KMS-11 (cell line): ENCODE data around the gene FERMT1.

Experiments used
- H2AFZ ChIP-seq: fragments of 200-600 bp; sonication (generic); 2 replicates; pipeline ENCODE4 v1.6.1; 2016; ENCODE audit warnings: antibody characterized with exemption, mixed run types, low read depth
- H3K27ac ChIP-seq: fragments of 200-600 bp; sonication (generic); 2 replicates; pipeline ENCODE4 v1.6.1; 2016; ENCODE audit warnings: mild to moderate bottlenecking, mixed run types
- H3K27me3 ChIP-seq: fragments of 200-600 bp; sonication (generic); 2 replicates; pipeline ENCODE4 v1.6.1; 2017; ENCODE audit warnings: mild to moderate bottlenecking, low read depth, mixed run types, moderate library complexity; ENCODE audit not compliant: insufficient read depth
- H3K36me3 ChIP-seq: fragments of 200-600 bp; sonication (generic); 2 replicates; pipeline ENCODE4 v1.6.1; 2017; ENCODE audit warnings: mild to moderate bottlenecking, mixed run types; ENCODE audit not compliant: insufficient read depth
- H3K4me1 ChIP-seq: fragments of 200-600 bp; sonication (generic); 2 replicates; pipeline ENCODE4 v1.6.1; 2016; ENCODE audit warnings: mild to moderate bottlenecking, low read depth, mixed run types; ENCODE audit not compliant: poor library complexity, severe bottlenecking
- H3K4me2 ChIP-seq: fragments of 200-600 bp; sonication (generic); 2 replicates; pipeline ENCODE4 v1.7.0; 2016; ENCODE audit warnings: mild to moderate bottlenecking, mixed run types
- H3K4me3 ChIP-seq: fragments of 200-600 bp; sonication (generic); IDR thresholded peaks from 2 replicates; pipeline ENCODE4 v1.6.1; 2017; ENCODE audit warnings: low read depth, low read length, mixed read lengths; ENCODE audit not compliant: insufficient read depth
- H3K79me2 ChIP-seq: fragments of 200-600 bp; sonication (generic); 2 replicates; pipeline ENCODE4 v1.6.1; 2016; ENCODE audit warnings: low read depth, mixed run types; ENCODE audit not compliant: insufficient read depth
- H3K9ac ChIP-seq: fragments of 200-600 bp; sonication (generic); 2 replicates; pipeline ENCODE4 v1.6.1; 2016; ENCODE audit warnings: mild to moderate bottlenecking, mixed run types
- H4K20me1 ChIP-seq: fragments of 200-600 bp; sonication (generic); 2 replicates; pipeline ENCODE4 v1.6.1; 2016; ENCODE audit warnings: mild to moderate bottlenecking, mixed run types; ENCODE audit not compliant: insufficient read depth
- CTCF ChIP-seq: fragments of 200-600 bp; sonication (generic); conservative IDR thresholded peaks from 2 replicates; pipeline ENCODE4 v1.6.1; 2017; ENCODE audit warnings: low read depth, mild to moderate bottlenecking, antibody characterized with exemption, low read length, moderate library complexity, mixed read lengths

FERMT1 gene

DNA sequence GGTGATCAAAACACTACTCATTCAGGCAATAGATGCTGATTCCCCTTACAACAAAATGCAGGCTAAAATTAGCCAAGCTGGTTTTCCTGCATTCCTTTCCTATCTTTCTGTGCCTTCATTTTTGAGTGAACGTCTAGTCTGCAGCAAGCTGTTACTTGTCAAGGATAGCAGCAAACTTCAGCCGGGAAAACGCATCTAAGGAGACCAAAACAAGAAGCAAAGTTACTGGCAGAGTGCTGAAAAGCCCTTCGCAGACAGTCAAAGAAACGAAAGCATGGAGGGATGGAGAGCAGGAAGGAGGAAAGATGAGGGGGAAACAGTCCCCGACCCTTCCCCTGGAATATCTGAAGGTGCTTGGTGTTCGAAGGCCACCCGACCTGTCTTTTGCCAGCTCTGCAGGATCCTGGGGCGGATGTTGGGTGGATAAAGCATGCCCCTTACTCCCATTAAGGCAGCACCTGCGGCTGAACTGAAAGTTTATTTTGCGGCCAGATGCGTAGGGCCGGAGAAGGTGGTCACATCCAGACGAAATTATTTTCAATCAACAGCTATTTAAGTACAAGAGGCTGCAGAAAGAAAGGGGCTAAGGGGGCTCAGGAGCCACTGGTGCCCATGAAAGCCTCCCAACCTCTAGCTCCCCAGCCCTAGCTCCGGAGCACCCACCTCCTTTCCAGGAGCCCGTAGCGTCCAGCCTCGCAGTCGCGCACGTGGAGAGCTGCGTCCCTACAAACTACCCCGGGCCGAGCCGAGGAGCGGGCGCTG, 538 bp downstream of the FERMT1 start:
- Histone ChIP-seq H3K4me3 (no peak overlapping the region), H3K27ac (peak overlapping the region; percentile 98), H3K4me2 (peak overlapping the region; percentile 76), H3K9ac (peak overlapping the region; percentile 96), H4K20me1 (no peaks in the 10 kb centered on the region), H3K79me2 (peaks cover 21% of the 10 kb centered on the region; the same call in 1 of the 2 replicates), H3K36me3 (no peaks in the 10 kb centered on the region; the same call in 1 of the 2 replicates), H2AFZ (peak overlapping the region; percentile 85), H3K4me1 (peaks cover 34% of the 10 kb centered on the region), H3K27me3 (no peaks in the 10 kb centered on the region)
- TF ChIP-seq CTCF = no peak

DNA sequence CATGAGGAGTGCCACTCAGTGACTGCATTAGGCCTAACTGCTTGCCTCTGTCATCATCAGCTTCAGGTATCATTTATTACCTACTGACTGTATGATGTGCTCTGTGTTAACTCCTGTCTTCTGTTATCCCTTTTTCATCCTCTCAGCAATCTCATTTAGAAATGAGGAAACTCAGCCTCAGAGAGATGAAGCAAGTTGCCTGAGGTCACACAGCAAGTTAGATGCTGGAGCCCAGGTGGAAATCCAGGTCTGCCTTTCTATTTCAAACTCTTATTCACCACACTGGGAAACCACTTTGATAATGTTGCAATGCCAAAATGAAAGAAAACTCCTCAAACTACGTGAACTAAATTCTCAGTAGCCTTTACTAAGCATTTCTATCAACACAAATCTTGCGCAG, 1.3 kb downstream of the FERMT1 start:
- H4K20me1 ChIP-seq = no peaks in the 10 kb centered on the region
- H3K79me2 ChIP-seq = peaks cover 21% of the 10 kb centered on the region; the same call in 1 of the 2 replicates
- H3K4me2 ChIP-seq = peak overlapping the region; percentile 76
- H3K9ac ChIP-seq = peak overlapping the region; percentile 96
- peaks cover 34% of the 10 kb centered on the region for H3K4me1 ChIP-seq
- H2AFZ ChIP-seq = no peak overlapping the region; the same call in 1 of the 2 replicates
- peak overlapping the region; percentile 98 for H3K27ac ChIP-seq
- no peak overlapping the region for H3K4me3 ChIP-seq
- no peaks in the 10 kb centered on the region for H3K27me3 ChIP-seq
- no peaks in the 10 kb centered on the region; the same call in 1 of the 2 replicates for H3K36me3 ChIP-seq
- TF ChIP-seq CTCF = no peak

- peaks cover 34% of the 10 kb centered on the region for H3K4me1 ChIP-seq
- peaks cover 21% of the 10 kb centered on the region; the same call in 1 of the 2 replicates for H3K79me2 ChIP-seq
- H3K36me3 ChIP-seq = peaks cover 2% of the 10 kb centered on the region; the same call in 1 of the 2 replicates
- H3K27ac ChIP-seq = no peak overlapping the region
- no peaks in the 10 kb centered on the region for H4K20me1 ChIP-seq
- H3K4me2 ChIP-seq = peak overlapping the region; percentile 76; the same call in 1 of the 2 replicates
- no peak for TF ChIP-seq CTCF
- H2AFZ ChIP-seq = no peak overlapping the region
- no peak overlapping the region for H3K4me3 ChIP-seq
- no peak overlapping the region for H3K9ac ChIP-seq
- H3K27me3 ChIP-seq = no peaks in the 10 kb centered on the region
Observed at GRCh38 chr20:6120491-6120988, 2.3 kb downstream of the FERMT1 start.

- Histone ChIP-seq H4K20me1 (no peaks in the 10 kb centered on the region), H3K9ac (no peak overlapping the region), H3K4me2 (no peak overlapping the region), H3K27ac (no peak overlapping the region), H2AFZ (no peak overlapping the region), H3K36me3 (peaks cover 11% of the 10 kb centered on the region; the same call in 1 of the 2 replicates), H3K4me3 (no peak overlapping the region), H3K79me2 (peaks cover 16% of the 10 kb centered on the region; the same call in 1 of the 2 replicates), H3K4me1 (peaks cover 20% of the 10 kb centered on the region), H3K27me3 (no peaks in the 10 kb centered on the region)
- TF ChIP-seq CTCF = no peak
Observed at GRCh38 chr20:6116758-6117157, 6.1 kb downstream of the FERMT1 start.
